ENCODE results near the gene NOX5.

NOX5 gene

GRCh38 chr15:69090197-69090948 lies 75.9 kb downstream of the NOX5 start:
- TF ChIP-seq, protein P1, sequence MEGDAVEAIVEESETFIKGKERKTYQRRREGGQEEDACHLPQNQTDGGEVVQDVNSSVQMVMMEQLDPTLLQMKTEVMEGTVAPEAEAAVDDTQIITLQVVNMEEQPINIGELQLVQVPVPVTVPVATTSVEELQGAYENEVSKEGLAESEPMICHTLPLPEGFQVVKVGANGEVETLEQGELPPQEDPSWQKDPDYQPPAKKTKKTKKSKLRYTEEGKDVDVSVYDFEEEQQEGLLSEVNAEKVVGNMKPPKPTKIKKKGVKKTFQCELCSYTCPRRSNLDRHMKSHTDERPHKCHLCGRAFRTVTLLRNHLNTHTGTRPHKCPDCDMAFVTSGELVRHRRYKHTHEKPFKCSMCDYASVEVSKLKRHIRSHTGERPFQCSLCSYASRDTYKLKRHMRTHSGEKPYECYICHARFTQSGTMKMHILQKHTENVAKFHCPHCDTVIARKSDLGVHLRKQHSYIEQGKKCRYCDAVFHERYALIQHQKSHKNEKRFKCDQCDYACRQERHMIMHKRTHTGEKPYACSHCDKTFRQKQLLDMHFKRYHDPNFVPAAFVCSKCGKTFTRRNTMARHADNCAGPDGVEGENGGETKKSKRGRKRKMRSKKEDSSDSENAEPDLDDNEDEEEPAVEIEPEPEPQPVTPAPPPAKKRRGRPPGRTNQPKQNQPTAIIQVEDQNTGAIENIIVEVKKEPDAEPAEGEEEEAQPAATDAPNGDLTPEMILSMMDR (IDR thresholded peaks at IDR 0.05; ENCODE audit: extremely low read depth, missing control alignments): no peak
- no peak for DNase-seq (ENCODE audit: low spot score)

DNA sequence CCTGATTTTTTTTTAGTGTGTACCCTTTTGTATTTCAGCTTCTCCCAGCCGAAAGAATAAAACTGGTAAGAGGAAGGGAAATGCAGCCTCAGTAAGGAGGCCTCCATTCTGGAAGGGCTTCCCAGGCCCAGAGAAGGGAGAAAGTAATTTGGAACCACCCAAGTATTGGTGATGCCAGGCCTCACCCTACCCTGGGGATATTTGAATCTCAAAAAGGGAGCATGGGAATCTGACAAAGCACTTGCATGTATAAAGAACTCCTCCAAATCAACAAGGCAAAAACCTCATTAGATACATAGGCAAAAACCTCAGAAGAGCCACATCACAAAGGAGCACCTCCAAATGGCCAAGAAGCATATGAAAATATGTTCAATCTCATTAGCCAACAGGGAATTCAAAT lies 77.2 kb downstream of the NOX5 start:
- TF ChIP-seq, protein P1 (IDR thresholded peaks at IDR 0.05; ENCODE audit: extremely low read depth, missing control alignments): no peak
- DNase-seq (ENCODE audit: low spot score): no peak

- TF ChIP-seq, protein P1 (IDR thresholded peaks at IDR 0.05; ENCODE audit: extremely low read depth, missing control alignments): no peak
- DNase-seq (ENCODE audit: low spot score): no peak
These were observed 77.7 kb downstream of the NOX5 start for GRCh38 chr15:69092159-69092558.

GRCh38 chr15:69093127-69093526 lies 78.6 kb downstream of the NOX5 start:
- DNase-seq (ENCODE audit: low spot score): no peak
- TF ChIP-seq, protein P1 (IDR thresholded peaks at IDR 0.05; ENCODE audit: extremely low read depth, missing control alignments): no peak

- DNase-seq (ENCODE audit: low spot score): no peak
- TF ChIP-seq, protein P1 (IDR thresholded peaks at IDR 0.05; ENCODE audit: extremely low read depth, missing control alignments): no peak
These were observed 79.1 kb downstream of the NOX5 start for GRCh38 chr15:69093614-69094013.

- no peak for DNase-seq (ENCODE audit: low spot score)
- TF ChIP-seq, protein P1 (IDR thresholded peaks at IDR 0.05; ENCODE audit: extremely low read depth, missing control alignments): no peak
These were observed 79.8 kb downstream of the NOX5 start for GRCh38 chr15:69094124-69094921.

DNA sequence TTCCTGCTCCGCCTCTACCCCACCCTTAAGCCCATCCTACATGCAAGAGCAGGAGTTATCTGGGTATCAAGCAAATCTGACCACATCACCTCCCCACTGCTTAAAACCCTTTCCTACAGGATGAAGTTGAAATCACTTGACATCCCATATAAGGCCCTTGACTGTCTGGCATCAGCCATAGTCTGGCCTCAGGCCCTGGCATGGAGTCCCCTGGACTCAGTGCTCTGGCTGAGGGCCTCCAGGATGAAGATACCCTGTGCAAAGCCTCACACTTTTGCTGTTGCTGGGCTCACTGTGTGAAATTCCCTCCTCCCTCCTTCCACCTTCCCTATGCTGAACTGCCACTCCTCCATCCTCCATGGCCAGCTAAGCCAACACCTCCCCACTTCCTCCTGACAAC lies 80.8 kb downstream of the NOX5 start:
- TF ChIP-seq, protein P1 (IDR thresholded peaks at IDR 0.05; ENCODE audit: extremely low read depth, missing control alignments): no peak
- DNase-seq (ENCODE audit: low spot score): no peak
